Dermis microvascular lymphatic vessel endothelial cell (primary cell): ENCODE results near the gene TLNRD1. TPM values are rescaled to one million over a fixed set of nuclear protein-coding genes. Genes with fewer than 3 reads are reported as not detected.
"Not testable (repeated sequence)": the region's sequence is repeated elsewhere in the genome, so short reads cannot be mapped to it uniquely, and the experiment has no call there.

Experiments
- DNase-seq, 2 donors: peaks; one replicate each; pipeline versions ENCODE4 v3.0.0 to v3.0.0-alpha.2; 2010; ENCODE audit warnings: low read depth in 2 of 2
- total RNA-seq: library from RNA; depleted of rRNA; stranded (reverse); fragments of >200 nt; gene quantifications from 2 replicates; pipeline ENCODE4 v1.2.1, GENCODE V29; 2014

Gene TLNRD1
- total RNA-seq: 8.0 and 12.0 TPM in 2 replicates

GRCh38 chr15:81000624-81001151 lies at the start of gene TLNRD1:
Gene TLNRD1 (plus strand): TSS chr15:81000923. CDS start chr15:81002272, 1,349 bp downstream.
- DNase-seq: peak; percentile 74 to 96

GRCh38 chr15:80951941-80952340 lies 48.8 kb upstream of the TLNRD1 start:
- no peak for DNase-seq

GRCh38 chr15:80953001-80953952 lies 47.4 kb upstream of the TLNRD1 start:
- DNase-seq: no peak

GRCh38 chr15:80953953-80954778 lies 46.6 kb upstream of the TLNRD1 start:
- no peak for DNase-seq

- DNase-seq: peak in 1 of 2 donors; percentile 63
Measured at GRCh38 chr15:80955571-80956452, 44.9 kb upstream of the TLNRD1 start.

GRCh38 chr15:80957556-80957955 lies 43.2 kb upstream of the TLNRD1 start:
- no peak for DNase-seq

GRCh38 chr15:80957976-80958375 lies 42.7 kb upstream of the TLNRD1 start:
- DNase-seq: no peak

GRCh38 chr15:80958818-80959495 lies 41.8 kb upstream of the TLNRD1 start:
- no peak for DNase-seq

- not testable (repeated sequence) for DNase-seq
Measured at GRCh38 chr15:80965454-80965853, 35.3 kb upstream of the TLNRD1 start.

- DNase-seq: no peak
Measured at GRCh38 chr15:80966431-80967197, 34.1 kb upstream of the TLNRD1 start.

- no peak for DNase-seq
Measured at GRCh38 chr15:80967451-80967850, 33.3 kb upstream of the TLNRD1 start.

- no peak for DNase-seq
Measured at GRCh38 chr15:80967991-80968510, 32.7 kb upstream of the TLNRD1 start.

- no peak for DNase-seq
Measured at GRCh38 chr15:80969316-80969715, 31.4 kb upstream of the TLNRD1 start.

- peak; percentile 45 to 57 for DNase-seq
Measured at GRCh38 chr15:80970018-80970657, 30.6 kb upstream of the TLNRD1 start.

GRCh38 chr15:80970658-80971057 lies 30.1 kb upstream of the TLNRD1 start:
- no peak for DNase-seq

GRCh38 chr15:80971143-80971542 lies 29.6 kb upstream of the TLNRD1 start:
- DNase-seq: no peak

- DNase-seq: no peak
Measured at GRCh38 chr15:80972276-80972675, 28.4 kb upstream of the TLNRD1 start.

GRCh38 chr15:80974914-80975313 lies 25.8 kb upstream of the TLNRD1 start:
- no peak for DNase-seq

GRCh38 chr15:80976851-80977250 lies 23.9 kb upstream of the TLNRD1 start:
- DNase-seq: no peak
